GM21576 (cell line): ENCODE data around the gene A1BG.
A peak's percentile ranks its signal among the peaks of the same experiment; 100 is the strongest.
"Not testable (repeated sequence)": the region's sequence is repeated elsewhere in the genome, so short reads cannot be mapped to it uniquely, and the experiment has no call there.

ENCODE experiments used
- ATAC-seq: cut with Tn5 transposase; IDR thresholded peaks from one replicate; pipeline ENCODE4 v1.9.1; 2021; ENCODE audit warnings: mild to moderate bottlenecking, moderate library complexity; ENCODE audit not compliant: unreplicated experiment

Gene A1BG

DNA sequence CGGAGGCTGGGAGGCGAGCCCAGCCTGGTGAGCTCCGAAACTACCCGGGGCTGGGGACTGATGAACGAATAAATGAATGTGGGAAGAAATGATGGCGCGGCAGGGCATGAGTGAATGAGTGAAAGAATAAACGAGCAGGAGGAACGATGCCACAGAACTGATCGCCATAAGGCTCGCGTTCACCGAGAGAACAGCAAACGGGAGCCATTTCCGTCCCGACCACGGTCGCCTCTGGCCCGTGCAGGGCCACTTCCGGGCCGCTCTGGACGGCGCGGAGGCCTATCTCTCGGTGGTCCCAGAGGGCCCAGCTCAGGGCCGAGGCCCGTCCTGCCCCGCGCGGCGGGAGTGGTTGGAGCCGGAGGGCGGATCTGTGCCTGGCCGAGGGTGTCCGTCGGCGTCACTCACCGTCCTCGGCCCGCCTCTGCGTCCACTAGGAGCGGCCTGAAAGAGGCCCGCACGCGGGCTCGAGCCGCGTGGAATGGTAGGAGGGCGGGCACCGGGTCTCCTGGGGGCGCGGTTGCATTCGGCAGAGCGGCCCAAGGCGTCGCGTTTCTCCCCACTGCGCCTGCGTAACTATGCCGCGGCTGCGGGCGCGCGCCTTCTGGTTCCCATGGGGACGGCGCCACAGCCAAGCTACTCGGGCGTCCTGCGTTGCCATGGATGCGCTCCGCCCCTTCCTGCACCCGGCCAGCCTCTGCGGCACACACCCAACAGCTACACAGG lies 9.1 kb upstream of the A1BG start, which contains the start of gene ZNF497:
Gene ZNF497, minus strand, starts transcription at position 480 of the 723 bp plus-strand sequence. CDS start 5,116 bp downstream, outside the sequence.
- ATAC-seq = peak; percentile 84

DNA sequence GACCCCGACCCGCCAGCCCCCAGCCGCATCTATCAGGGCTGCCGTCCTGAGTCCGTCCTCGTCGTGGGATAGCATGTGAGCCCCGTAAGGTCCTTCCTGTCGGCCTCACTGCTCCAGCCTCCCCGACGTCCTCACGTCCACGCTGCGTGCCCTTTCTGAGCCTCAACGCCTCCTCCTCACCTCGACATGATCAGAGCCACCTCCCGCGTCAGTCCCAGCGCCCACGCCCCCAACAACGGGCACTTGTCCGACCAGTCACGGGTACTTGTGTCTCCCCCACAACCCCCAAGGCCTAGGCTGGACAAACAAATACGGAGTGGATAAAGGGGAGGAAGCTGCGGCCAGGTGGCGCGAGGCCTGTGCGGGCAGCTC lies 8.6 kb upstream of the A1BG start:
- ATAC-seq = peak; percentile 12

DNA sequence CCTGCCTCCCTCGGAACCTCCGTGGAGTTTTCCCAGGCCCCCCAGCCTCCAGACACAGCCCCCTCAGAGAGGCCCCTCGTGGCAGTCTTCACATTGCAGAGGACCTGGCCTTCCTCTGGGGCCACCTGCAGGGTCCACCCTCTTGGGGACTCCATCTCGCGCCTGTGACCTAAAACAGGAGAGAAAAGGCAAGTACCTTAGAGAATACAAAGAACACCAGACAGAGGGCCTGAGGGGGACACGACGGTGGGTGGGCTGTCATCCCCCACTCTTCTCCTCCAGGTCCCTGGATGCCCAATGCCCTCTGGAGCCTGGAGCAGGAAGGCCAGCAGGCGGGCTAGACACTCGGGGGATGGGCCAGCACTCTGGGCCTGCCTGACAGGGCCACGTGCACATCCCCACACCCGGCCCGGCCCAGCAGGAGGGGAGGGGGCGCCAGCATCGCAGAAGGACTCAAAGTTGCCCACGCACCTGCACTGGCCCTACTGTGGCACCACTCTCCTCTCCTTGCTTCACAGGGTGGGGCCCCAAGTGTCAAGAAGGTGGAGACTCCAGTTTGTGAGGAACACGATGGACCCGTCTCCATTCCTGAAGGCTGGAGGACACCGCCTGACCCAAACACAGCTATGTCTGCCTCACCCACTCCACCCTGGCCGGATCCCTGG lies 4.3 kb upstream of the A1BG start:
- no peak for ATAC-seq

DNA sequence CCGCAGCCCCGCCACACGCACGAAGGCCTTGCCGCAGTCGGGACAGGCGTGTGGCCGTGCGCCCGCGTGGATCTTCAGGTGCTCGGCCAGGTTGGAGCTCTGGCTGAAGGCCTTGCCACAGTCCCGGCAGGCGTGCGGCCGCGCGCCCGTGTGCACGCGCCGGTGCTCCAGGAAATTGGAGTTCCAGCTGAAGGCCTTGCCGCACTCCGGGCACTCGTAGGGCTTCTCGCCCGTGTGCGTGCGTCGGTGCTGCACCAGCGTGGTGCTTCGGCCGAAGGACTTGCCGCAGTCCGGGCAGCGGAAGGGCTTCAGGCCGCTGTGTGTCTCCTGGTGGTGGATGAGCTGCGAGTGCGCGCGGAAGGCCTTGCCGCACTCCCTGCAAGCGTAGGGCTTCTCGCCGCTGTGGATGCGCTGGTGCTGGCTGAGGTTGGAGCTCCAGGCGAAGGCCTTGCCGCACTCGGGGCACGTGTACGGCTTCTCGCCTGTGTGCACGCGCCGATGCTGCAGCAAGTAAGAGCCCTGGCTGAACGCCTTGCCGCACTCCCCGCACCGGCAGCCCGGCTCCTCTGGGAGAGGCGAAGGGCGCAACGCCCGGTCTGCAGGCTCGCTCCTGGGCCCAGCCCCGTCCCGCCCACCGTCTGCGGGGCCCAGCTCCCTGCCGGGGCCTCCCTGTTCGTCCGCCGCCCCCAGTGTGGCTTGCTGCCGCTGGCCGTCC lies 3.6 kb upstream of the A1BG start:
- ATAC-seq = no peak

DNA sequence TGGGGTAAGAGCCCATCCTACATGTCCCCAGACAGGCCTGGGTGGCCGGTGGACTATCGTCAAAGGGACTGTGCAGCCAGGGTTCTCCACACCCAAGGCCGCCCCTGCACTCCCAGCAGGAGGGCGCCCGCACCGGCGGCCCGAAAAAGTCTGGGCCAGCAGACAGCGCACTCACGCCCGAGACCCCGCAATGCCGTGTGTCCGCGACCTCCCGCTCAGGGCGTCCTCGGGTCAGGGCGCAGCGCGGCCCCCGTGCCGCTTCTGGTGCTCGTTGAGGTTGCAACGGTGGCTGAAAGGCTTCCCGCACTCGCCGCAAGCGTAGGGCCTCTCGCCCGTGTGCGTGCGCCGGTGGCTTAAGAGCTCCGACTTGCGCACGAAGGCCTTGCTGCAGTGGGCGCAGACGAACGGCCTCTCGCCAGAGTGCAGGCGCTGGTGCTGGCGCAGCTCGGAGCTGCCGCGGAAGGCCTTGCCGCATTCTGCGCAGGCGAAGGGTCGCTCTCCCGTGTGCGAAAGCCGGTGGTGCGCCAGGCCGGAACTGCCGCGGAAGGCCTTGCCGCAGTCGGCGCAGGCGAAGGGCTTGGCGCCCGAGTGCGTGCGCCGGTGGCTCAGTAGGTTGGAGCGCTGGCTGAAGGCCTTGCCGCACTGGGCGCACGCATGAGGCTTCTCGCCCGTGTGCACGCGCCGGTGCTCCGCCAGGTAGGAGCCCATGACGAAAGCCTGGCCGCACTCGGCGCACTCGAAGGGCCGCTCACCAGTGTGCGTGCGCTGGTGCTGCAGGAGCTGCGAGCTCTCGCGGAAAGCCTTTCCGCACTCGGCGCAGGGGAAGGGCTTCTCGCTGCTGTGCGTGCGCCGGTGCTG lies 2.8 kb upstream of the A1BG start:
- ATAC-seq = no peak

DNA sequence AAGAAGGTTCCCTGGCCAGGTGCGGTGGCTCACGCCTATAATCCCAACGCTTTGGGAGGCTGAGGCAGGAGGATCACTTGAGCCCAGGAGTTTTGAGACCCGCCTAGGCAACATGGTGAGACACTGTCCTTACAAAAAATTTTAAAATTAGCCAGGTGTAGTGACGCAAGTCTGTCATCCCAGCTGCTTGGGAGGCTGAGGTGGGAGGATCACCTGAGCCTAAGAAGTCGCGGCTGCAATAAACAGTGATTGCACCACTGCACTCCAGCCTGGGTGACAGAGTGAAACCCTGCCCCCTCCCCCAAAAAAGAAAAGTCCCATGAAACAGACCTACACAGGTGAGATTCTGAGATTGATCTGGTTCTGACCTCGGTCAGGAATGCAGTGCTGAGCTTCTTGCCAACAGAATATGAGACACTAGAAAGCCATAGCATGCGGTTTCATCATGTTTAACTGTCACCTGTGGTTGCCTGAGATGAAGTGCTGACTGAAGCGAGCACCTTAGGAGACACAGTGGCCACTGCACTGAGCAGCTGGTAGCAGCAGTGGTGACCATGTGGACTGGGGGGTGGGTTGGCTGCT lies 2.0 kb upstream of the A1BG start:
- ATAC-seq = no peak

DNA sequence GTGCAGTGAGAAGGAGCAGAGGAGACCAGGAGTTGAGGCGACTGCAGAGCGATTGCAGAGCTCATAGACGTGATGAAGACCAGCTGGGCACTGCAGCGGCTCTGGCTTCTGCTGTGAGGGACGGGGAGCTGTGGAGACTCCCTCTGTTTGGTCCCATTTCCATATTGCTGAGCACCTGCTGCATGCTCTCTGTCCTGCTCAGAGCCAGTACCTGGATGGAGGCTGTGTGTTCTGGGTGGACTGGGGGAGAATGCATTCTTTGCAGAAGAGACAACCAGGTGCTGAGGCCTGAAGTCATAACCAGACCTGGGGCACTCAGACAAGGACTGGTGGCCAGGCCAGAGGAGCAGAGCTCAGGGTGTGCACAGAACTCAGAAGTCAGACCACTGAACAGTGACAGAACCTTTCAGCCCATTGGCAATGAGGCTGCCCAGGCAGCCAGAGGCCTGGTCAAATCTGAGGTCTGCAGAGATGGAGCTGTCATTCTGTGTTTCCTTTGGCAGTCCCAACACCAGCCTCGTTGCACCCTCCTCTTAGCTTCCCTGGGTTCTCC lies 1.3 kb upstream of the A1BG start:
- no peak for ATAC-seq

DNA sequence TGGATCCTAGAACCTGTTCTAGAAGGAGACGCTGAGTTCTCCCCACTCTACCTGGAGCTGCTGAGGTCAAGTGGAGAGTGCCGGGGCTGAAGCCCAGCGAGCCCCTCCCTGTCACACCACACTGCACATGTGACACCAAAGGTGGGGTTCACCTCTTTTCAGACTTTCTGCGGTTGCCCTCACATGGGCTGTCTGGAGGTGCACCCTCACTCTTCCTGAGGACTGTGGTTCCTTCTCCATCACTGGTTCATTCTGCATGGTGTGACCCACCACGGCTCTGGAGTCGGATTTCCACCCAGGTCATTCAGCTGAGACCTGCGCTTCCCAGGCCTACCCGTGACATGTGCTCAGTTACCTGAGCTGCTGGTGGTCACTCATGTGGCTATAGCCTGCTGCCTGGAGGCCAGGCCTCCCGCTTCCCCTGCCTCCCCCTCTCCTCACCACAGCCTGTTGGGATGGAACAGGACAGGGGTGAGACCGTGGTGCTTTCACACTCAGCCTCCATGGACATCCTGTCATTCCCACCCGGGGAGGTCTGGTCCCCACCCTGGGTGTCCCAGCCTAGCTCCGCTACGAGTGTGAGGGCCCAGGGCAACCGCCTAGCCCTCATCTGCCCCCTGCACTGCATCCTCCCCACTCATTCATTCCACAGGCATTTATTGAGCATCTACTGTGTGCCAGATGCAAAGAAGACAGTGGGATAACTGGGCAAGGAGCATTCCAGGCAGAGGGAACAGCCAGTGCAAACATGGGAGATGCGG lies 605 bp upstream of the A1BG start:
- ATAC-seq = no peak

DNA sequence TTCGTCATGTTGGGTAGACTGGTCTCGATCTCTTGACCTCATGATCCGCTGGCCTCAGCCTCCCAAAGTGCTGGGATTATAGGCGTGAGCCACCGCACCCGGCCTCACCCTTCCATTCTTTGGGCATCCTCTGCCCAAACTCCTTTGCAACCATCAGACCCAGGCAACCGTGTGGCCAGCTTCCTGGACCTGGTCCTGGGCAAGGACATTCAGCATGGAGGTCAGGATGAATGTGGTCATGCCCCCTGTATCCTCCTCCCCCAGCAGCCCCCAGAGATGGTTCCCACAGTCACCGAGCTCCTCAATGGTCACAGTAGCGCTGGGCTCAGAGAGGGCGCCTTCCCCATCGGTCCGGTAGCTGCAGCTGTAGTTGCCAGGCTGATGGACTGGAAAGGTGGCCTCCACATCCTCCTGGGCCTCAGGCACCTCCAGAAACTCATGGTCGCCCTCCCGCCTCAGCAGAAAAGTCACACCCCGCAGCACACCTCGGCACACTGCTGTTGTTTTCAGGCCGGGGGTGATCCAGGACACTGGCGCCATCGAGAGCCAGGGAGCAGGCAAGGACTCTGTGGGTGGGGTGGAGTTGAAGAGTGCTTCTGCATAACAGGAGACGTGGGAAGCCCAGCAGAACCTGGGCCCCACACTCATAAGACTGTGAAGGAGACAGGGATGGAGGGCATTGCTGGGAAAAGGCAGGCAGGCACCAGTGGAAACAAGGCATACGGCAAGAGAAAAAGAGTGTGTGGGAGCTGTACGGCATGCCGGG lies 1.1 kb downstream of the A1BG start:
- no peak for ATAC-seq

DNA sequence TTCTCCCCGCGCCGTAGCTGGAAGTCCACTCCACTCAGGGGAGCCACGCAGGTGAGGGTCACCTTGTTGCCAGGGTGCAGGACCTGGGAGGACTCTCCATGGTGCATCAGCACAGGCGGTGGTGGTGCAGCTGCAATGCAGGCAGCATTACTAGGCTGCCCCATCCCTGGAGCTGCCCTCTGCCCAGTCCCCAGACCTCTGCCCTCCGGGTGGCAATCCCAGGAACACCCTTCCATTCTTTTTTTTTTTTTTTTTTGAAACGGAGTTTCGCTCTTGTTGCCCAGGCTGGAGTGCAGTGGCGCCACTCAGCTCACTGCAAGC lies 1.8 kb downstream of the A1BG start:
- no peak for ATAC-seq

DNA sequence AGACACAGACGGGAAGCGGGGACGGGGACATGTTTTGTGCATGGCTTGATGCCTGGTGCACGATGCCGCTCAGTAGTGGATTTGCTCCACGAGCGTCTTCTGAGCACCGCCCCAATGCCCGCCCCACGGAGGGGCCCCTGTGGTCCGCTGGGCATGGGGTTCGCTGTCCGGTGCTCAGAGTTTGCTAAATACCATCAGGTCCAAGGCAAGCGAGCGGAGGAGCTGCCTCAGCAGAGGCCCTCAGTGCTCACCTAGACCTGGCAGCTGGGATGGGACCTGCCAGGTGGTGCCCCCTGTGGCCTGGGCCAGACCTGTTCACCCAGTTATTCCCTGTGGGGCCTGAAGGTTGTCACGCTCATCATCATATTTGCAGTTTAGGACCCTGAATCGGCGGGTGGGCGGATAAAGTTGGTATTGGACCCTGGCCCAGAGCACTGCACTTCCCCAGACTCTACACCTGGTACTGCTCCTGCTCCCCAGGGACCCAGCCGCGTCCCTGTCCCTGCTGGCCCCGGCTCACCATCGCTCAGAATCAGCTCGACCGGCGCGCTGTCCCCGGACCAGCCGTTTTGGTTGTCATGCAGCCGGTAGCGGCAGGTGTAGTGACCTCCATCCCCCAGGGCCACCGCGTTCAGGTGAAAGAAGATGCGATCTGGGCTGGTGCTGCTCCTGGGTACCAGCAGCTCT lies 2.3 kb downstream of the A1BG start:
- ATAC-seq = no peak

DNA sequence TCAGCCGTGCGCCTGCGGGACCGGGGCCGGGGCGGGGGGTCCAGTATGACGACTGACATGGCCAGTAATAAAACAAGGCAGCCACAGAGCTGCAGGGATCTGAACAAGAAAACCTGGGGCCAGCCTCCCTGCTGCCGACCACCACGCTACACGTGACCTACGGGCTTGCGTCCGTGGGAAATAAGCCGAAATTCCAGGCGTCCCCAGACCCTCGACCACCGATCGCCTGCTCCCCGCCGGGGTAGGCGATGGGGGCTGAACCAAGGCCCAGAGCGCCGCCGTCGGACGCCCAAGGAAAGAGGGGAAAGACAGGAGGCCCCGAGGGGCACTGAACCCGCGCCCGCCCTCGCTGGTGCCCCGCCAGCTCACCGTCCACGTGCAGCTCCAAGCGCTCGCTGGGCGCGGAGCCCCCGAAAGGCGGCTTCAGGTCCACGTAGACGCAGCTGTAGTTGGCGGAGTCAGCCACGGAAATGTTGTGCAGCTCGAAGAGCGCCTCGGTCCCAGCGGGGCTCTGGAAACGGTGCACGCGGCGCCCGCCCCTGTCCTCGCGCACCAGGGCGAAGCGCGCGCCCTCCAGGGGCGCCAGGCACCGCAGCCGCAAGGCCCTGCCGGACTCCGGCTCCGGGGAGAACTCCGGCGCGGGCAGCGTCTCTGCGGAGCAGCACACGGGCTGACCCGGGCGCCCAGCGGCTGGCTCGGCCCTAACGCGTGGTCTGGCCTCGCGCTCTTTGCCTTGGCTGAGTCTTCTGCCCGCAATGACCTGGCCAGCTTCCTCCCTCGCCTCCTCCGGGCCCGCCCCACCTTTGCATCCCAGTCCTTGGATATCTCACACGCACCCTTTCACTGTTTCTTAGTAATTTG lies 3.1 kb downstream of the A1BG start:
- ATAC-seq = no peak

DNA sequence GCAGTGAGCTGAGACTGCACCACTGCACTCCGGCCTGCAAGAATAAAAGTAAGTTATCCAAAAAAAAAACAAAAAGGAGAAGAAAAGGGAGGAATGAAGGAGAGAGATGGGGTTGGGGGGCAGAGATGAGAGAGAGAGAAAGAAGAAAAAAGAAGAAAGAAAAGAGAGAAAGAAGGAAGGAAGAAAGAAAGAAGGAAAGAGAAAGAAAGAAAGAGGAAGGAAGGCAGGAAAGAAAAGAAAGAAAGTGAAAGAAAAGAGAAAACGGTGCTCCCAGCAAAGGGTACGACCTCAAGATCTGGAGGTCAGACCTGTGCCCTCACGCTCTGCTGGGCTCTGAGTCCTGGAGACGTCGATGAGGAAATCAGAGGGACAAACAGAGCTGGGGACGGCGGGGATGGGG lies 3.7 kb downstream of the A1BG start:
- no peak for ATAC-seq

DNA sequence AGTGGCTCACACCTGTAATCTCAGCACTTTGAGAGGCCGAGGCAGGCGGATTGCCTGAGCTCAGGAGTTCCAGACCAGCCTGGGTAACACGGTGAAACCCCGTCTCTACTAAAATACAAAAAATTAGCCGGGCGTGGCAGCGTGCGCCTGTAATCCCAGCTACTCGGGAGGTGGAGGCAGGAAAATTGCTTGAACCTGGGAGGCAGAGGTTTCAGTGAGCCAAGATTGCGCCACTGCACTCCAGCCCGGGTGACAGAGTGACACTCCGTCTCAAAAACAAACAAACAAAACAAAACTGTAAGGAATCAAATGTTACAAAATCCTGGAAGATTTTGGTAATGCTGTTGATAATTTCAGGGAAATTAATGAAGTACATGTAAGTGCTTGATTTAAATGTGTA lies 5.2 kb downstream of the A1BG start:
- ATAC-seq = not testable (repeated sequence)

DNA sequence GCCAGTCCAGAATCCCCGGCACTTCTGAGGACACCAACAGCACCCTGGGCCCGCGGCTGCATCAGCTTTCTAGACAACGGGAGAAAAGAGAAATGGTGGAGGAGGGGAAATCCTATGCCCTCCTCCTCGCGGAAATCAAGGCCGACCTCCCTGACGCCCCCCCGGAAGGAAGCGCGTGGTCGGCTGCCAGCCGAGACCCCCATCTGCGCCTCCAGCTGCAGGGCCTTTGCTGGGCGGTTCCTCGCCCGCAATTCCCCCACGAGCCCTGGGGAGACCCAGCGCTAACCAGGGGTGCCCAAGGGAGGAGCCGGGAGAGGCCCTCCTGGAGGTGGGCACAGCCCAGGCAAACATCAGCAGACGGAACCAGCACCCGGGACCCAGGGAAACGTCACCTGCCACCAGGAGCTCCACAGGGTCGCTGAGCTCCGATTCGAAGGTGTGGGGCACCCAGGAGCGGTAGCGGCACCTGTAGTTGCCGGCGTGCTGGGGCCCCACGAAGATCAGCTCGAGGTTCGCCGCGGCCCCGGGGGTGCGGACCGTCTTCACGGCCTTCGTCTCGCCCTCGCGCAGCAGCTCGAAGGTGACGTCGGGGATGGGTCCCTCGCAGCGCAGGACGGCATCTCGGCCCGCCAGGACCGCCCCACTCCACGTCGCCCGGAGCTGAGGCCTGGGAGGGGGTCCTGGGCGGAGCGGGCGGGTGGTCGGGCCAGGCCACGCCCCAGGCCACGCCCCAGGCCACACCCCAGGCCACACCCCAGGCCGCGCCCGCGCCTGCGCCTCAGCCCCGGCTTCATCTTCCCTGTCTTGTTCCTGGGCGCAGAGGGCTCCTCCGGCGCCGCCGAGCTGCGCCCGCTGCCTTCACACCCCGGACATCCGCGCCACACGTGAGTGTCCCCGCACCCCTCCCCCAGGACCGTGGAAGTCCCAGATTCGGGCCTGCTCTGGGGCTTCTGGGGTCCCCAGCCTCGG lies 6.0 kb downstream of the A1BG start:
- ATAC-seq = peak; percentile 79

DNA sequence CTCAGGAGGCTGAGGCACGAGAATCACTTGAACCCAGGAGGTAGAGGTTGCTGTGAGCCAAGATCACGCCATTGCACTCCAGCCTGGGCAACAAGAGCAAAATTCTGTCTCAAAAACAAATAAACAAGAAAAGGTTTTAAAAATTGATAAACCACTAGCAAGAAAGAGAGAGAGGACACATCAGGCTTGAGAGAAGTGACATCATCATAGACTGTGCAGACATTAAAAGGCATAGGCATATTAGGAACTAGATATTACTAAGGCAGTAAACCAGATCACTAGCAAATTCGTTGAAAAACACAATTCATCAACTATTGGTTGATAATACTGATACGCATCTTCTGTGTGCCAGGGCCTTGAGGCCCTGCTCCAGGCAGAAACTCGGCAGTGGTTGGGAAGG lies 7.7 kb downstream of the A1BG start:
- no peak for ATAC-seq
